ENCODE measurements around the gene KIT.

KIT gene

GRCh38 chr4:54745031-54745770 is 87.4 kb downstream of the KIT start:
- DNase-seq (ENCODE audit: low read depth) = no peak

- no peak for DNase-seq (ENCODE audit: low read depth)
Observed at GRCh38 chr4:54746218-54746617, 88.5 kb downstream of the KIT start.

GRCh38 chr4:54750341-54750740 is 92.6 kb downstream of the KIT start:
- no peak for DNase-seq (ENCODE audit: low read depth)

GRCh38 chr4:54754394-54754793 is 96.6 kb downstream of the KIT start:
- no peak for DNase-seq (ENCODE audit: low read depth)

GRCh38 chr4:54764476-54764875 is 106.7 kb downstream of the KIT start:
- DNase-seq (ENCODE audit: low read depth) = no peak

- DNase-seq (ENCODE audit: low read depth) = no peak
Observed at GRCh38 chr4:54767376-54767775, 109.6 kb downstream of the KIT start.

- no peak for DNase-seq (ENCODE audit: low read depth)
Observed at GRCh38 chr4:54773022-54773421, 115.3 kb downstream of the KIT start.

GRCh38 chr4:54779036-54779435 is 121.3 kb downstream of the KIT start:
- DNase-seq (ENCODE audit: low read depth) = no peak

GRCh38 chr4:54779476-54780148 is 121.9 kb downstream of the KIT start:
- no peak for DNase-seq (ENCODE audit: low read depth)

GRCh38 chr4:54780149-54780495 is 122.4 kb downstream of the KIT start:
- DNase-seq (ENCODE audit: low read depth) = no peak

GRCh38 chr4:54781756-54782155 is 124.0 kb downstream of the KIT start:
- DNase-seq (ENCODE audit: low read depth) = no peak

GRCh38 chr4:54783402-54784110 is 125.8 kb downstream of the KIT start:
- no peak for DNase-seq (ENCODE audit: low read depth)

GRCh38 chr4:54784161-54784671 is 126.5 kb downstream of the KIT start:
- DNase-seq (ENCODE audit: low read depth) = no peak

All from activated T-helper 9 cell treated with anti-CD3 and anti-CD28 coated beads, Interleukin-2, amount 50 U/mL, for 16 hours (primary cell).